ENCODE measurements around the gene MAP6. TPM values are rescaled to one million over a fixed set of nuclear protein-coding genes. Genes with fewer than 3 reads are reported as not detected.

MAP6 gene
- total and polyA plus RNA-seq, 9 of the 15 experiments (the other 6 are each of a cell fraction or from before 2014, with no cell fraction given), result not detected

GRCh38 chr11:75597636-75598035 is 71.2 kb downstream of the MAP6 start (continued):
- peak; percentile 71 to 84 (median 76) for TF ChIP-seq CTCF (IDR thresholded peaks at IDR 0.05 in 2 of 3, conservative IDR thresholded peaks at IDR 0.05 in 1 of 3; ENCODE audit: insufficient read depth in 2 of 3, low read depth in 1 of 3, low read length in 3 of 3)
- TF ChIP-seq ZNF23 (CRISPR knock-in tag; IDR thresholded peaks at IDR 0.05), result no peak
- no peak for TF ChIP-seq ZBTB9 (CRISPR knock-in tag; IDR thresholded peaks at IDR 0.05)
- no peak for TF ChIP-seq PHB (CRISPR knock-in tag; IDR thresholded peaks at IDR 0.05)
- TF ChIP-seq C11orf30 (IDR thresholded peaks at IDR 0.05; ENCODE audit: low read depth), result no peak
- TF ChIP-seq RAD21 (CRISPR knock-in tag; conservative IDR thresholded peaks at IDR 0.05 in 1 of 2, IDR thresholded peaks at IDR 0.05 in 1 of 2), result peak; percentile 50 to 70
- no peak for TF ChIP-seq FOXJ2 (tag; IDR thresholded peaks at IDR 0.05)
- TF ChIP-seq SMARCC2 (IDR thresholded peaks at IDR 0.05; ENCODE audit: low read depth), result no peak
- TF ChIP-seq ATF7 (IDR thresholded peaks at IDR 0.05), result no peak
- TF ChIP-seq SPI1 (IDR thresholded peaks at IDR 0.05; ENCODE audit: borderline replicate concordance, low read depth, low read length), result no peak
- no peak for TF ChIP-seq ARID4B (CRISPR knock-in tag; IDR thresholded peaks at IDR 0.05)
- TF ChIP-seq SMC3 (conservative IDR thresholded peaks at IDR 0.05; ENCODE audit: insufficient read depth, low read depth, low read length), result peak; percentile 46
- no peak for TF ChIP-seq CBX3 (IDR thresholded peaks at IDR 0.05; ENCODE audit: borderline replicate concordance in 1 of 2, low read length in 2 of 2)

Measured in K562 (cell line).